ENCODE data around the gene UPF2.
"Not testable (repeated sequence)": the region's sequence is repeated elsewhere in the genome, so short reads cannot be mapped to it uniquely, and the experiment has no call there.

The UPF2 gene

DNA sequence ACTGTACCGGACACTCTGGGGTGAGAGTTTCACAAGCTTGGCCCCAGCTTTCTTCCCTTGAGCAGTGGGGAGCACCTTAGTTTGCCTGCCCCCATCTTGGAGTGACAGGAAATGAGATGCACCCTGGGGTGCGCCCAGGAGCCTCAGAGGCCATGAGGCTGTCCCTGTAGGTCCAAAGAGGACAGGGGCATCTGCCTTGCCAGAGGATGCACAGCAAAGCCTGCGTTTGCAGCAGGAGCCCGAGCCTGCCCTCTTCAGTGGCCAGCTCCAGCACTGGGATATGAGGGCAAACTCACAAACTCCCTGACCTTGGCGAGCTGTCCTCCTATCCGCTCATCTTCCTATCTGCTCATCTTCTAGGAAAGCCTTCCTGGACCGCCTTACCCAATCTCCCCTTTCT is 140.0 kb downstream of the UPF2 start:
- DNase-seq (ENCODE audit: low read depth, low spot score), result no peak

DNA sequence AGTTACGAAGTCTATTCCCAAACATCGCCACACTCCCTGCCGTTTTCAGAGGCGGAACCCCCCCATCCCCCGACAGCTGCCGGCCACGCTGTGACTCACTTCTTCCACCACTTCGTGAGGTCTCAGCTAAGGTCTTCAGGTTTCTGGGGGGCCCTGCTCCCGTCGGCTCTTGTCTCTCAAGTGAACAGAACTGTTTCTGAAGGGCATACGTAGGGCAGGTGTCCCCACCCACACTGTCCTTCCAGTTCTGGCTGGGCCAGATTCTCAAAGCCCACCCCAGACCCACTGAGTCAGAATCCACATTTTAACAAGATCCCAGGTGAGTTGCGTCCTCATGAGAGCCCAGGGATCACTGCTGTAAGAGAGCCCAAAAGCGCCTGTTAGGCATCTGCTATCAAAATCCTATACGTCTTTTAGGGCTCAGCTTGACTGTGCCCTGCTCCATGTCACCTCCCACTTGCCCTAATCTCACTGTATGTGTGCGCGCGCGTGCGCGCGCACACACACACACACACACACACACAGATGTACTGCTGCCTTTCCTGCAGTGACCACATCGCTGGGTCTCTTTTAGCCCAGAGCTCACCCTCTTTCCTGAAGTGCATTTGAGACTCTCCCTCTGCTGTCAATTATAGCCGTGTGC is 140.7 kb downstream of the UPF2 start:
- DNase-seq (ENCODE audit: low read depth, low spot score), result no peak

DNA sequence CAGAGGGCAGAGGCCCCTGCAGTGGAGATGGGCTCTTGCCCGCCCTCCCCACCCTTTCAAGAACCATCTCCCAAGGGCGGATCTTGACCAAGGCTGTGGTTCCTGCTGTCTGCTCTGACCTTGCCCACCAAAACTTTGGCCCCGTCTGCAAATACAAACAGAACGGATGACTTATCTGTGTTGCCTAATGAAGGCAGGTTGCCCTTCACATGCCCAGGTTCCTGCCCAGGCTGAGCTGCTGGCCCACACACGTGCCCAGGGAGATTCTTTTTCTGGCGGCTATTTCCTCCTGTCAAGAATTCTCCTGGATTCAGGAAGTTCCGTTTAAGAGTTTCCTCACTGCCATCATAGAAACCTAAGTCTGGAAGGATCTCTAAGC is 141.2 kb downstream of the UPF2 start:
- DNase-seq (ENCODE audit: low read depth, low spot score), result no peak

DNA sequence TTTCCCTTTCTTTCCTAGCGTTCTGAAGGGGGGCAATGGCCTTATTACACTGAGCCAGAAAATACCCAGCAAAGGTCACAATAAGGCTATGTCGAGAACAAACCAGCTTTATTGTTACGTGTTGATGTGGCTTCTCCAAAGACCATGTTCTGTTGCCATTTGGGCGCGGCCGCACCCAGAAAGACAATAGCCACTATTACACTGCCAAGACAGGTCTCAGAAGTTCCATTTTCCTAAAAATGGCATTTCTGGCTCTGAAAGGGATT is 141.6 kb downstream of the UPF2 start:
- DNase-seq (ENCODE audit: low read depth, low spot score), result no peak

DNA sequence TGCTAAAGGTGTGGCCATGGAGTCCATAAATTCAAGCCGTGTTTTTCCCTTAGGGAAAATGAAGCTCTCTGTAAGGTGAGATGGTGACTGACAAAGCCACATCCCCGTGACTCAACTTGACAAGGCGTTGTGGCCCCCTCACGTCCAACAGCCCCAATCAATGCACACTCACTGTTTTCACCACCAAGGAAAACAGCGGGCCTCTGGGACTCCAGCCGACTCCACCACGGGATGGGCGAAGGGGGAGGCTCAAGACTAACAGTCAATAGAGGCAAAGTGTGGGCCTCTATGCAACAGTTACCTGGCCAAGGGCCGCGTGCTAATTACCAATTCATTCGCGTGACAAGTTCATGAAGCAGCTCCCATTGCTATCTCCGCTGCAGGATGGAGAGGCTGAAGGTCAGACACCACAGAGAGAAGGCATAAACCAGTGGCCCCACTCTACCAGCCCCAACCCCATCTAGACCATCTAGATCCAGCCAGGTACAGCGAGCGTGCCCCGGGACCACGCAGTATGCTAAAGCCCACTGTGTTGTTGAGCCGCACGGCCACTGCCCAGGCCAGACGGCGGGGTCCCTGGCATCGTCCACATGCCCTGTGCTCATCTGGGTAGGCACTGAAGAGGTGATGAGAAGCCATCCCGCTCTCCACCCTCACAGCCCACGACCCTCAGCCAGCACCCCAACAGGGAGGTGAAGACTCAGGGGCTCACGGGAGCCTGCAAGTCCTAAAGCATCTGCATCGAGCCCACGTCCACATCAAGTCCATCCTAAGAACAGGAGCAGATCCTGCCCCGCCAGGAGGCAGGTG is 143.3 kb downstream of the UPF2 start:
- DNase-seq (ENCODE audit: low read depth, low spot score), result no peak

DNA sequence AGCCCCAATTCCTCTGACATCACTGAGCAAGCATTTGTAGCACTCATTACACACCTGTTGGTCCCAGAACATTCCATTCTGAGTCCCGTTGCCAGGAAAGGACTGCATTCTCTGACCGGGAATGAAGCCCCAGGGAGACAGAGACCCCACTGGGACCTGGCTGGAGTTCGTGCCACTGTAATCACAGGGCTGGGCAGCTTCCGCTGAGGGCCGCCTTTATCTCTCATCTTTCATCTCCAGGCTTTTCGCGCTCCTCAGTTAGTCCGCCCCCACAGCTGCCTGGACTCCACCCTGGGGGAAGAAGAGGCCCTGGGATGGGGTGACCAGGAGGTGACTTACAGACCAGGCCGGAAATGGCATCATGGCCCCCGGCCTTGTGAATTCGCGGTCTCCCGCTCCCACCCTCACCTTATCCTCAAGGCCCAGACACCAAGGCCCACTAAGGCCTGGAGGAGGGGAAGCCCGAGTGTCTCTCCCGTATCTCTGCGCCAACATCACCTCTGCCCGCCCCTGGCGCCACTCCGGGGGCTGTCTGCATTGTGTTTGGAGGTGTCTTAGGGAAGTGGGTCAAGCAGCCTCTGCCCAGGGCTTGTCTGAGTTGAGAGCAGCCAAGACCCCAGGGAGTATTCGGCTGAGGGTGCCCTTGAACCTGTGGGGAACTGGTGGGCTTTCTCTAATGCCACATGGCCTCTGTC is 144.1 kb downstream of the UPF2 start:
- peak; percentile 96 for DNase-seq (ENCODE audit: low read depth, low spot score)

DNA sequence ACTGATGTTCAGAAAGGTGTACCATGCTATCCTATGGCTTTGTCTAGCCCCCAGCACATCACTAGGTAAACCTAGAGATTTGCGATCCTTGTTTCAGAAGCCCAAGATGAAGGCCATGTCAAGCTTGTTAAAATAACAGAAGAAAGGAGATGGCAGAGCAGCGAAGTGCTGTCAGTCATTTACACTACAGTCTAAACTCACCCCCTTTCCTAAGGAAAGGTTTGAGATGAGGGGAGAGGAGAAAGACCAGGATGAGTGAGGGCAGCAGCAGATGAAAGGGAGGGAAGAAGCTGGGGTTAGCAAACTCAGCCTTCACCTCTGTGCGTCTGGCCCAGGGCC is 144.6 kb downstream of the UPF2 start:
- no peak for DNase-seq (ENCODE audit: low read depth, low spot score)

DNA sequence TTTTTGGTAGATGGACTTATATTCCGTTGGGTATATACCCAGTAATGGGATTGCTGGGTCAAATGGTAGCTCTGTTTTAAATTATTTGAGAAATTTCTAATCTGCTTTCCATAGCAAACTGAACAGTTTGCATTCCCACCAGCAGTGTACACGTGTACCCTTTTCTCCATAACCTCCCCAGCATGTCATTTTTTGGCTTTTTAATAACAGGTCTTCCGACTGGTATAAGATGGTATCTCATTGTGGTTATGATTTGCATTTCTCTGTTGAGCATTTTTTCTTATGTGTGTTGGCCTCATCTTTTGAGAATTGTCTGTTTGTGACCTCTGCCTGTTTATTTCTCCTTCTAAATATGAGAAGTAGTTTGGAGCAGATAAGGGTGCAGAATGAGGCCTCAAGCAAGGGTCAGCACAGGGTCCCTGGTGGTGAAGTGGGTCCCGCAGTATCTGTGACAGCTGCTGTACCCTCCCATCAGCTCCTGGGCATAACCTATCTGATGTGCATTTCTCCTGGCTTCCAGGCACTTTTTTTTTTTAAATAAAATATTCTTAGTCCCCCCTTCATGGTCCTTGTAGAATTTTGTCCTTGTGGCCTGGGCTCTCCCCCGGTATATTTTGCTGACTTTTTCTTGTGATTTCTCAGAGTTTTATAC is 145.9 kb downstream of the UPF2 start:
- no peak for DNase-seq (ENCODE audit: low read depth, low spot score)

DNA sequence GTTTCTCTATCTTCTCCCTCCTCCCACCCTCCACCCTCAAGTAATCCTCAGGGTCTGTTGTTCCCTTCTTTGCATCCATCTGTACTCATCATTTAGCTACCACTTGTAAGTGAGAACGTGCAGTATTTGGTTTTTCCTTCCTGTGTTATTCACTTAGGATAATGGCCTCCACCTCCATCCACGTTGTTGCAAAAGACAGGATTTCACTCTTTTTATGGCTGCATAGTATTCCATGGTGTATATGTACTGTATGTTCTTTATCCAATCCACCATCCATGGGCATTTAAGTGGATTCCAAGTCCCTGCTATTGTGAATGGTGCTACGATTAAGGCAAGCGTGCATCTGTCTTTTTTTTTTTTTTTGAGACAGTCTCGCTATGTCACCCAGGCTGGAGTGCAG is 147.0 kb downstream of the UPF2 start:
- no peak for DNase-seq (ENCODE audit: low read depth, low spot score)

DNA sequence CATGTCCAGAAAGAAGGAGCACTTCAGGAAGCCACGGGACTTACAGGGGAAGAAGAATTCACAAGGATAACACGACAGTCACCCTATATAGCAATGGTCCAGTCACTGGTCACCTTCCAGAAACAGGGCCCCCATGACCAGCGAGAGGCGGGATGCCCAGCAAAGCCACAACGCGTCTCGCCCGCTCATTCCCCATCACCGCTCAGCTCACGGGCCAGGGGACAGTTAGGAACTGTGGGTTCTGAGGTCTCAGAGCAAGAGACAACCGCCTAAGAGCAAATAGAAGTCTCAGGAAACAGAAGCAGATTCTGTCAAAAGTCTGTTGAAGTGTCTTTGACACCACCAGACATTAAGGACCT is 147.5 kb downstream of the UPF2 start:
- DNase-seq (ENCODE audit: low read depth, low spot score), result no peak

DNA sequence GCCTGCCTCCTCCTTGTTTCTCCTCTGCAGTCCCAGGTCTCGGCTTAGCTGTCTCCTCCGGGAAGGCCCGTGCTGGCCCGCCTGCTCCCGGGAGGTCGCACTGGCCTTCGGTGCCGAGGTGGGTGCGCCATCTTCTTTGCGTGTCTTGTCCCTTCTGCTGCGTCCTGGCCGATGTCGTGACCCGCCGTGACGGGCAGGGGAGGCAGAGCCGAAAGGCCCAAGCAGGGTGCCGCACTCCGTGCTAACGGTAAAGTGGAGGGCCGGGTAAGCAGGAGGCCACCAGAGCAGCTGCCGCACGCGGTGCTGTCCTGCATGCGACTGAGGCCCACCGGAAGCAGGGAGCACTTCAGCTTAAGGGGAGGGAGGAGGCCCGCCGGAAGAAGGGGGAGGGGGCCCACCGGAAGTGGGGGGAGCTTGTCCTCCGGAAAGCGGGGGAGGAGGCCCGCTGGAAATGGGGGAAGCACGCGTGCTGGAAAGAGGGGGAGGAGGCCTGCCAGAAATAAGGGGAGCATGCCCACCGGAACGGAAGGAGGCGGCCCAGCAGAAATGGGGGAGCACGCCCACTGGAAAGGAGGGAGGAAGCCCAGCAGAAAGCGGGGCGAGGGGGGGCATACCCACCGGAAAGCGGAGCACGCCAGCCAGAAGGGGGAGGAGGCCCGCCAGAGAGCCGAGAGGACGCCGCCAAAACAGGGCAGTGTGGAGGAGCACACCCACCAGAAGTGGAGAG is 148.1 kb downstream of the UPF2 start:
- DNase-seq (ENCODE audit: low read depth, low spot score), result no peak

DNA sequence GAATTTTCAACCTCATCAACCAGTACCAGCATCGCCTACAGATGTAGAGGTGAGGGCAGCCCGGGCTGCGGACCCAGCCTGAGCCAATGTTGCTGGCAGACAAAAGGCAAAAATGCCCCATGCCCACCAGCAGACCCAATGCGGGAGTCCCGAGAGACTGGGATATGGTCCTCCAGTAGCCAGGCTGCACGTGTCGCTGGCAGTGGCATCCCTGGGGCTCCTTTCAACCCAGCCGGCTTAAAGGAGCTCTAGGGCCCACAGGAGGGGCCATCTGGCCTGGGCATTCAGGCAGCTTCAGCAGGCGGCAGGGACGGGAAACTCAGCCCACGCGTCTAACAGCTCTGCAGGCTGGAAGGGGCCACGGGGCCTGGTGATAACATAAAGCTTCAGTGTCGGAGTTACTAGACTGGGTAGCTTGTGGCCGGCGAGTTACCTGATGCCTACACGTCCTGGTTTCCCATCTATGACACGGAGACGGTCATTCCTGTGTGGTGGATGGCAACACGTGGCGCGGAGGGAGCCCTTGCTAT is 148.8 kb downstream of the UPF2 start:
- DNase-seq (ENCODE audit: low read depth, low spot score), result no peak

DNA sequence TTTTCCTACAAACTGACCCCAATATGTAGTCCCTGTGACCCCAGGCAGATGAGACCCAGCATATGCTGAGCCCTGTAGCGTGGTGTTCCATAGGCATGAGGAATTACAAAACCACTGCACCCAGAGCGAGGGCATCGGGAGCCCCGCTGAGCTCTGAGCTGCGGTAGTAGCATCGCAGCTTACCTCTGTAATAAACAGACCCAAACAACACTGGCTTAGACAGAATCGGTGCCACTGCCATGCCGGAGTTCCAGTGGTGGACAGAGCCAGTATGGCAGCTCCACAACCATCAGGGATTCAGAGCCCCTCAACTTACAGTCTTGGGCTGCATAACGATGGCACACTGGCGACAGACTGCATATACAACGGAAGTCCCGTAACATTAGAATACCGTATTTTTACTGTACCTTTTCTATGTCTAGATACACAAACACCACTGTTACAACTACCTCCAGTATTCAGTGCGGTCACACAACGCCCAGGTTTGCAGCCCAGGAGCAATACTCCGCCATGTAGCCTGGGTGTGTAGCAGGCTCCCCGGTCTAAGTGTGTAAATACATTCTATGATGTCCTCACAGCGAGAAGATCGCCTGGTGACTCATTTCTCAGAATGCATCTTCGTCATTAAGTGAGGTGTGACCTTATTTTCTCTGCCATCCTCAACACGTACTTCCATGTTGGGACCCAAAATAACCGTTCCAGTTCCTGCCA is 150.7 kb downstream of the UPF2 start:
- no peak for DNase-seq (ENCODE audit: low read depth, low spot score)

DNA sequence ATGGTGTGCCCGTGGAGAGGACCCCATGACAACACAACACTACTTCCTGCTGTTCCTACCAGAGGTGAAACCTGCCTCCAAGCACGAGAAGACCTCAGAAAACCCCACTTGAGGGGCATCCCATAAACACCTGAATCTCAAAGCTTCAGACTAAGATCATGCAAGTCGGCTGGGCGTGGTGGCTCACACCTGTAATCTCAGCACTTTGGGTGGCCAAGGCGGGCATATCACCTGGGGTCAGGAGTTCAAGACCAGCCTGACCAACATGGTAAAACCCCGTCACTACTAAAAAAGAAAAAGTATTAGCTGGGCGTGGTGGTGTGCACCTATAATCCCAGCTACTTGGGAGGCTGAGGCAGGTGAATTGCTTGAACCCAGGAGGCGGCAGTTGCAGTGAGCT is 153.3 kb downstream of the UPF2 start:
- not testable (repeated sequence) for DNase-seq (ENCODE audit: low read depth, low spot score)

DNA sequence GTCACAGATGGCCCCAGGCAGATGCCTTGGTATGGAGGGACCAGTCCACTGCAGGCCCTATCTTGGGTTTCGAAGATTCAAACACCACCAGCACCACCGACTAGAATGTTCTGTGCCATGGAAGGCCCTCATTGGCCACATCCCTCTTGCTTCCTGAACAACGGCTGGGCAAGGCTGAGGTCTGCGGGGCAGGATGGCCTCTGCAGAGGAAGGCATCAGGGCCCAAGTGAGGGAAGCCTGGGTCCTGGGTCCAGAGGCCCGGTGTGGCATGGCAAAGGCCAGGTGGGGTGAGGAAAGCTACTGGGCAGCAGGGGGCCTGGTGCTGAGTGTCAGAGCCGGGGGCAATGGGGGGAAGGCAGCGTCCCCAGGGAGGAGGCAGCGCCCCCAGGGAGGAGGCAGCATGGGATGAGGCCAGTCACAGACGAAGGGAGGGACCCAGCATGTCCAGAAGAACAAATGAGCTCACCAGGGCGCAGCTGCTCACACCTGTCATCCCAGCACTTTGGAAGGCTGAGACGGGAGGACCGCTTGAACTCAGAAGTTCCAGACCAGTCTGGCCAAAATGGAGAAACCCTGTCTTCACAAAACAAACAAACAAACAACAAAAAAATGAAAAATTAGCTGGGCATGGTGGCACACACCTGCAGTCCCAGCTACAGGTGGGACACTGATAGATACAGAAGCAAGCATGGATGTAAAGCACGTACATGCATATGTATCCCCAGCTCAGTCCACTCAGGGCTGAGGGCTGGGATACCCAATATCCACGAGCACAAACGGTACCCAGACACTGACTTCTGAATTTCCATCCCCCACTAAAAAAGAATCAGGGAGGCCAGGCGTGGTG is 155.0 kb downstream of the UPF2 start:
- no peak for DNase-seq (ENCODE audit: low read depth, low spot score)

DNA sequence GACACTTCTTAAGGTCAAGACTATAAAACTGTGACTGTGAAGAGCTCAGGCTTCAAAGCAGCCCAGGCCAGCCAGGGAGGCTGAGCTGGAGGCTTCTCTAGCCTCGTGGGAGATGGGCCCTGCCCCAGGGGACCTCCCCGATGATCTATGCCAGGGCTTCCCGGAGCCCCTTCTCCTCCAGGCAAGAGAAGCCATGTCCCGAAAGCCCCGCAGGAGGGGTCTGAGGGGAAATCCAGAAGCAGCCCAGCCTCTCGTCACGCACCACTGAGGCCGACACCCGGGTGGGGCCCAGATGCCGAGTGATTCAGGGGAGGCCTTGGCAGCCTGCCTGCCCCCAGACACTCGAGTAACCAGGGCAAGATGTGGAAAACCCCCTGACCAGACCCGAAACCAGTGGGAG is 155.8 kb downstream of the UPF2 start:
- no peak for DNase-seq (ENCODE audit: low read depth, low spot score)

DNA sequence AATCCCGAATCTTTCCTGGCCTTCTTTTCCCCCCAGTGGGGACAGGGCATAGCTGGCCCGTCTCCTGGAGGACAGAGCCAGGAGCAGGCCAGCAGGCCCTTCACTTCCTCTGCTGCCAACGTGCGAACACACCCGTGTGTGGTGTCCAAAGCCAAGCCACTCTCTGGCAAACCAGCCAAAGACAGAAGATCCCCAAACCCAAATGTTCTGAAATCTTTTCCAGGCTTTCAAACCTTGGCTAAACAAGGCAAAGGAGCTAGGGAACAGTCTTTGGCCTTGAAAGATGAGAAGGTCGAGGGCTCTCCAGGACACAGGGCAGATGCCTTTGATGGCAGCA is 156.5 kb downstream of the UPF2 start:
- no peak for DNase-seq (ENCODE audit: low read depth, low spot score)

DNA sequence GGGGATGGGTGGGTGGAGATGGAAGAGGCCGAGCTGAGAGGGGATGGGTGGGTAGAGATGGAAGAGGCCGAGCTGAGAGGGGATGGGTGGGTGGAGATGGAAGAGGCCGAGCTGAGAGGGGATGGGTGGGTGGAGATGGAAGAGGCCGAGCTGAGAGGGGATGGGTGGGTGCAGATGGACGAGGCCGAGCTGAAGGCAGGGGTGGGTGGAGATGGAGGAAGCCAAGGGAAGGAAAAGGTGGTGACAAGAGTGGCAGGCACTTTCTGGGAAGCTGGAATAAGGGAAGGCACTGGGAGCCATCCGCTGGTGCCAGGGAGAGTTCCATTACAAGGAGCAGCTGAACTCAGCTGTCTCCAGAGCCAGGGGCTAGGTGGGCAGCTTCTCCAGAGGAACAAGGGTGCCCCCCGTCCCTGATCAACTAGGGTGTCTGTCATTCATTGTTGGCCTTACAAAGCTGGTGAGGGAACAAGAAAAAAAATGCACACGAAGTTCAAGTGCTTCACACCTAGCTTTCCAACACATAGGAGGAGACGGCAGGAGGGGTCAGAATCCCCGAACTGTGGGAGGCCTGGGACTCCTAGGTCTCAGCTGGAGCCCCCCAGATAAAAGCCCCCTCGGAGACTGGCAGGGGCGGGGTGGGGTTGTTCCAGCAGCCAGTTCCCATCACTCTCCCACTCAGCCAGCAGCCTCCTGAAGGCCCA is 157.0 kb downstream of the UPF2 start:
- DNase-seq (ENCODE audit: low read depth, low spot score), result no peak

DNA sequence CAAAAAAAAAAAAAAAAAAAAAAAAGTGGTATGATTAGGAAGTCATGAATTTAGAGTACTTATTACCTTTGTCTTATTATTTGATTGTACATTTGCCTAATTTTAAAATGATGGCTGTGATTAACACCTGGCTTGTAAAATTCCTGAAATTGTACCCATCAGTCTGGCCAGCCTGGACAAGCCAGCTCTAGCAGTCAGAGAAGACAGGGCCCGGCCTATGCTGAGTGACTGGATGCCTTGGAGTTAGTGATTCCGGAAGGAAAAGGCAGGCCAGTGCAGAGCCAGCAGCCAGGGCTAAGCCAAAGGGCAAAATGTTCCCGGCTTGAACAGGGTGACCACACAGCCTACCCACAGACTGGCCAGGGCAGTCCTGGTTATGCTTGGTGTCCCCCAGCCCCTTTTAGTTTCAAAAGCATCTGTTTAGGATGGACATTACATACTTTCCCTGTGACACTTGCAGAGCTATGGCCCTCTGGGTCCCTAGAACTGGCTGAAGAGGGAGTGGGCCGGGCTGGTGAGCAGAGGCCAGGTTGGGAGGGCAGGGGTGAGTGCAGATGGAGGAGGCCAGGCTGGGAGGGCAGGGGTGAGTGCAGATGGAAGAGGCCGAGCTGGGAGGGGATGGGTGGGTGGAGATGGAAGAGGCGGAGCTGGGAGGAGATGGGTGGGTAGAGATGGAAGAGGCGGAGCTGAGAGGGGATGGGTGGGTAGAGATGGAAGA is 157.7 kb downstream of the UPF2 start:
- DNase-seq (ENCODE audit: low read depth, low spot score), result no peak
